K562 (cell line): ENCODE data around the gene RNF150. TPM values are rescaled to one million over a fixed set of nuclear protein-coding genes. Genes with fewer than 3 reads are reported as not detected.

Experiments used
- CHD2 ChIP-seq: IDR thresholded peaks from 2 replicates; pipeline ENCODE4 v1.6.1; 2011; ENCODE audit warnings: low read depth, low read length
- FUS ChIP-seq: fragments of 200-400 bp; formaldehyde crosslinking; optimal IDR thresholded peaks from 2 replicates; pipeline ENCODE3; 2017; ENCODE audit warnings: low read depth, low read length
- HDAC2 ChIP-seq: fragments of 450-650 bp; IDR thresholded peaks from 2 replicates; pipeline ENCODE4 v1.6.1; 2016; ENCODE audit warnings: mild to moderate bottlenecking
- ILK ChIP-seq: fragments of 450-650 bp; IDR thresholded peaks from 2 replicates; pipeline ENCODE4 v1.6.1; 2016; ENCODE audit warnings: missing genetic modification characterization, low read depth, mild to moderate bottlenecking, missing compliant biosample characterization, moderate library complexity, borderline replicate concordance
- LARP7 ChIP-seq: fragments of 450-650 bp; IDR thresholded peaks from 2 replicates; pipeline ENCODE4 v1.6.1; 2016
- MNT ChIP-seq, 2 experiments: fragments of 450-650 bp; conservative IDR thresholded peaks; 2 replicates each; pipeline ENCODE4 v1.6.1; 2017; ENCODE audit warnings: mild to moderate bottlenecking in 2 of 2, moderate library complexity in 2 of 2
- MYC ChIP-seq, 2 experiments: fragments of 250-450 bp in 1 of 2; sonication (Bioruptor Pico) in 1 of 2; IDR thresholded peaks; 2 replicates each; pipeline versions ENCODE4 v1.5.1 to v1.6.1; 2012 to 2021; ENCODE audit warnings: low read depth in 2 of 2, borderline replicate concordance in 1 of 2, improper control_type of control experiment in 1 of 2, low read length in 1 of 2, mild to moderate bottlenecking in 1 of 2, moderate library complexity in 1 of 2
- NBN ChIP-seq: fragments of 450-650 bp; IDR thresholded peaks from 2 replicates; pipeline ENCODE4 v1.6.1; 2016; ENCODE audit warnings: low read depth, mild to moderate bottlenecking
- NFE2 ChIP-seq: IDR thresholded peaks from 2 replicates; pipeline ENCODE4 v1.6.1; 2014; ENCODE audit warnings: antibody characterized with exemption, low read depth
- RAD21 ChIP-seq, 2 experiments: fragments of 250-450 bp in 1 of 2; fragments of 450-650 bp in 1 of 2; sonication (Bioruptor Pico) in 1 of 2; formaldehyde crosslinking in 1 of 2; IDR thresholded peaks in 1 of 2; conservative IDR thresholded peaks in 1 of 2; 2 replicates each; pipeline versions ENCODE4 v1.4.0 to v1.8.0; 2020 to 2022; ENCODE audit warnings: mild to moderate bottlenecking in 2 of 2, moderate library complexity in 1 of 2
- TAF9B ChIP-seq: fragments of 450-650 bp; IDR thresholded peaks from 2 replicates; pipeline ENCODE4 v1.6.1; 2018; ENCODE audit warnings: mild to moderate bottlenecking; ENCODE audit not compliant: partially characterized antibody
- WHSC1 ChIP-seq: IDR thresholded peaks from one replicate; pipeline ENCODE4 v1.6.1; 2012; ENCODE audit warnings: low read length, control low read depth, inconsistent platforms
- ZNF384 ChIP-seq: IDR thresholded peaks from 2 replicates; pipeline ENCODE4 v1.6.1; 2012; ENCODE audit warnings: low read depth, low read length, improper control_type of control experiment
- polyA plus RNA-seq, 8 experiments: library from polyadenylated mRNA; depleted of rRNA in 4 of 8; stranded (reverse) in 5 of 8; unstranded in 3 of 8; fragments of >200 nt; fragmentation: Nextera tagmentation in 2 of 8; fragmentation: Illumina TruSeq in 1 of 8; extraction: Ambion mirVana in 2 of 8; extraction: Trizol in 1 of 8; gene quantifications; 2 replicates each; pipeline versions ENCODE4 v1.2.1 to v1.2.3, GENCODE V29; 2011 to 2014; ENCODE audit warnings: inconsistent platforms in 1 of 8, missing spikeins in 1 of 8
- total RNA-seq, 7 experiments: library from RNA; depleted of rRNA in 6 of 7; stranded (reverse); fragments of >200 nt in 6 of 7; fragmentation: Illumina TruSeq in 2 of 7; extraction: Trizol in 2 of 7; gene quantifications; 2 replicates each; pipeline versions ENCODE4 v1.2.1 to v1.2.3, GENCODE V29; 2011 to 2021; ENCODE audit warnings: low replicate concordance in 1 of 7
- TF ChIP-seq, protein P1 (sequence below), 3 experiments: IDR thresholded peaks in 2 of 3; conservative IDR thresholded peaks in 1 of 3; 2 replicates each; pipeline ENCODE4 v1.5.1; 2011 to 2012; ENCODE audit warnings: low read length in 3 of 3, mild to moderate bottlenecking in 3 of 3, control low read depth in 2 of 3, improper control_type of control experiment in 1 of 3, inconsistent platforms in 1 of 3, low read depth in 1 of 3, mixed read lengths in 1 of 3, moderate library complexity in 1 of 3; ENCODE audit not compliant: insufficient read depth in 2 of 3

The RNF150 gene
- total and polyA plus RNA-seq, 9 of the 15 experiments (the other 6 are each of a cell fraction or from before 2014, with no cell fraction given): 0.09 TPM; not detected in 8

- TF ChIP-seq RAD21 (CRISPR knock-in tag; conservative IDR thresholded peaks at IDR 0.05 in 1 of 2, IDR thresholded peaks at IDR 0.05 in 1 of 2) (peak; percentile 50 to 69), ILK (tag) (no peak), CHD2 (no peak), LARP7 (no peak), WHSC1 (no peak), NBN (no peak), MNT (conservative IDR thresholded peaks at IDR 0.05) (peak; percentile 40 to 46; a peak in 2 of 4 replicates), TAF9B (no peak), ZNF384 (0 out of 2 replicates have a peak, but pooled peaks have one; percentile 31), NFE2 (no peak), FUS (no peak), HDAC2 (no peak), MYC (IDR thresholded peaks at IDR 0.05; ENCODE audit: low read depth, low read length) (peak; percentile 53; the same call in 1 of the 2 replicates), MYC (CRISPR knock-in tag; IDR thresholded peaks at IDR 0.05; ENCODE audit: borderline replicate concordance, low read depth) (no peak)
- TF ChIP-seq, protein P1, sequence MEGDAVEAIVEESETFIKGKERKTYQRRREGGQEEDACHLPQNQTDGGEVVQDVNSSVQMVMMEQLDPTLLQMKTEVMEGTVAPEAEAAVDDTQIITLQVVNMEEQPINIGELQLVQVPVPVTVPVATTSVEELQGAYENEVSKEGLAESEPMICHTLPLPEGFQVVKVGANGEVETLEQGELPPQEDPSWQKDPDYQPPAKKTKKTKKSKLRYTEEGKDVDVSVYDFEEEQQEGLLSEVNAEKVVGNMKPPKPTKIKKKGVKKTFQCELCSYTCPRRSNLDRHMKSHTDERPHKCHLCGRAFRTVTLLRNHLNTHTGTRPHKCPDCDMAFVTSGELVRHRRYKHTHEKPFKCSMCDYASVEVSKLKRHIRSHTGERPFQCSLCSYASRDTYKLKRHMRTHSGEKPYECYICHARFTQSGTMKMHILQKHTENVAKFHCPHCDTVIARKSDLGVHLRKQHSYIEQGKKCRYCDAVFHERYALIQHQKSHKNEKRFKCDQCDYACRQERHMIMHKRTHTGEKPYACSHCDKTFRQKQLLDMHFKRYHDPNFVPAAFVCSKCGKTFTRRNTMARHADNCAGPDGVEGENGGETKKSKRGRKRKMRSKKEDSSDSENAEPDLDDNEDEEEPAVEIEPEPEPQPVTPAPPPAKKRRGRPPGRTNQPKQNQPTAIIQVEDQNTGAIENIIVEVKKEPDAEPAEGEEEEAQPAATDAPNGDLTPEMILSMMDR (IDR thresholded peaks at IDR 0.05 in 2 of 3, conservative IDR thresholded peaks at IDR 0.05 in 1 of 3; ENCODE audit: insufficient read depth in 2 of 3, low read depth in 1 of 3, low read length in 3 of 3): peak; percentile 55 to 69 (median 60); a peak in 5 of 6 replicates
- TF ChIP-seq, all 486 proteins: peak for 11
These were observed 248.7 kb downstream of the RNF150 start (continued) for GRCh38 chr4:140884431-140885058.
